Muscle layer of colon (tissue), 2 donors: Measurements from ENCODE around the gene EEF1A1.

Source experiments
- H3K27ac ChIP-seq: one replicate; pipeline ENCODE4 v1.7.0; 2013; ENCODE audit warnings: low read depth, mild to moderate bottlenecking, low read length, moderate library complexity
- H3K27me3 ChIP-seq, 2 donors: one replicate each; pipeline ENCODE4 v1.7.0; 2013; ENCODE audit warnings: low read length in 2 of 2, mild to moderate bottlenecking in 2 of 2; ENCODE audit not compliant: insufficient read depth in 2 of 2, control insufficient read depth in 1 of 2
- H3K36me3 ChIP-seq: one replicate; pipeline ENCODE4 v1.7.0; 2013; ENCODE audit warnings: mild to moderate bottlenecking, low read length; ENCODE audit not compliant: insufficient read depth
- H3K4me1 ChIP-seq: one replicate; pipeline ENCODE4 v1.7.0; 2013; ENCODE audit warnings: mild to moderate bottlenecking, low read length; ENCODE audit not compliant: insufficient read depth
- H3K4me3 ChIP-seq, 2 donors: one replicate each; pipeline ENCODE4 v1.7.0; 2013; ENCODE audit warnings: low read length in 2 of 2, low read depth in 1 of 2, mild to moderate bottlenecking in 1 of 2, moderate library complexity in 1 of 2
- H3K9ac ChIP-seq: one replicate; pipeline ENCODE4 v1.7.0; 2013; ENCODE audit warnings: low read length
- H3K9me3 ChIP-seq: one replicate; pipeline ENCODE4 v1.7.0; 2013; ENCODE audit warnings: mild to moderate bottlenecking, low read length
- donor health status: abdominal sarcoma.
- donor health status: Adenocarcinoma of cecum.

Gene EEF1A1

DNA sequence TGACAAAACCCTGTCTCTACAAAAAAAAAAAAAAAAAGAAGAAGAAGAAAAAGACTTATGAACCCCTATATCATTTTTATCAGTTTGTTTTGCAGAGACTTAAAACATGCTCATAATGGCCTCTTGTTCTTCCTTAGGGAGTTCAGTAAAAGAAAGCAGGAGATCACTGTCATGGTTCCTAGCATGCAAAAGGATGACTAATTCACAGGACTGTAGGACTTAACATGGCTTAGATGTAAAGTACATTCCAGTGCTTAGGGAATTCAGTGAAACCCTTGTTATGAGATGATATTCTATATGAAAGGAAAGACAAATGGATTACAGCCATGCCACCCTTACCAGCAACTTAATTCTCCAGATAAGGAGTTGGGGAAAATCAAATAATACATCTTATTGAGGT is 29.5 kb downstream of the EEF1A1 start:
- Histone ChIP-seq H3K36me3 (peaks cover 21% of the 10 kb centered on the region), H3K4me1 (no peaks in the 10 kb centered on the region)

GRCh38 chr6:73487473-73487872 is 33.4 kb downstream of the EEF1A1 start:
- no peak overlapping the region for H3K4me3 ChIP-seq
- peaks cover 47% of the 10 kb centered on the region for H3K36me3 ChIP-seq
- no peaks in the 10 kb centered on the region for H3K4me1 ChIP-seq
- H3K9me3 ChIP-seq: no peaks in the 10 kb centered on the region
- H3K27me3 ChIP-seq: no peaks in the 10 kb centered on the region
- H3K27ac ChIP-seq: no peak overlapping the region
- no peak overlapping the region for H3K9ac ChIP-seq

More for the DNA sequence above, 29.5 kb downstream of the EEF1A1 start:
- H3K9me3 ChIP-seq: no peaks in the 10 kb centered on the region
- H3K9ac ChIP-seq: no peak overlapping the region
- H3K27ac ChIP-seq: no peak overlapping the region
- H3K27me3 ChIP-seq: no peaks in the 10 kb centered on the region
- no peak overlapping the region for H3K4me3 ChIP-seq

DNA sequence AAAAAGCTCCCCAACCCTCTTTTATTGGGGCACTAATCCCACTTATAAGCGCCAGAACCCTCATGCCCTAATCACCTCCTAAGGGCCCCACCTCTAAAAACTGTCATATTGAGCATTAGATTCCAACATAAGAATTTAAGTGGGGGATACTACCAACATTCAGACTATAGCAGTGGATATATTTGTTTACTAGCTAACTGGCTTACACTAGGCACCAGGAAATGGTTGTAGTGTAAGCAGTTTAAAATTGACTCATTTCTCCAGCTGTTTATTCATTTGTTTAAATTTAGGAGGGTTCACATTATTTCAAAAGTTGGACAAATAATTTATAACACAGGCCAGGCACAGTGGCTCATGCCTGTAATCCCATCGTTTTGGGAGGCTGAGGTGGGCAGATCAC is 36.4 kb downstream of the EEF1A1 start:
- Histone ChIP-seq H3K36me3 (peaks cover 68% of the 10 kb centered on the region), H3K4me1 (no peaks in the 10 kb centered on the region), H3K27me3 (no peaks in the 10 kb centered on the region), H3K4me3 (no peak overlapping the region), H3K27ac (no peak overlapping the region), H3K9me3 (no peaks in the 10 kb centered on the region), H3K9ac (no peak overlapping the region)

- Histone ChIP-seq H3K9ac (no peak overlapping the region), H3K27ac (no peak overlapping the region), H3K27me3 (no peaks in the 10 kb centered on the region), H3K4me1 (no peaks in the 10 kb centered on the region), H3K36me3 (peaks cover 63% of the 10 kb centered on the region), H3K9me3 (no peaks in the 10 kb centered on the region), H3K4me3 (no peak overlapping the region)
Measured at GRCh38 chr6:73481969-73482368, 38.9 kb downstream of the EEF1A1 start.

- Histone ChIP-seq H3K27me3 (no peaks in the 10 kb centered on the region), H3K4me3 (no peak overlapping the region), H3K9ac (no peak overlapping the region), H3K4me1 (no peaks in the 10 kb centered on the region), H3K36me3 (peaks cover 60% of the 10 kb centered on the region), H3K9me3 (no peaks in the 10 kb centered on the region), H3K27ac (no peak overlapping the region)
Measured at GRCh38 chr6:73477407-73477806, 43.4 kb downstream of the EEF1A1 start.

DNA sequence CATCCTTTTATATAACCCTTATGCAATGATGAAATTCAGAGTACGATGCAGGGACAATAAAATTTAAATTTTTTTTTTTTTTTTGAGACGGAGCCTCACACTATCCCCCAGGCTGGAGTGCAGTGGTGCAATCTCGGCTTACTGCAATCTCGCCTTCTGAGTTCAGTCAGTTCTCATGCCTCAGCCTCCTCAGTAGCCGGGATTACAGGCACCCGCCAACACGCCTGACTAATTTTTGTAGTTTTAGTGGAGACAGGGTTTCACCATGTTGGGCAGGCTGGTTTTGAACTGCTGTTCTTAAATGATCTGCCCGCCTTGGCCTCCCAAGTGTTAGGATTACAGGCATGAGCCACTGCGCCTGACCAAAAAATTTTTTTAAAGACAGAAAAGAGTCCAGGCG is 44.1 kb downstream of the EEF1A1 start:
- no peak overlapping the region for H3K4me3 ChIP-seq
- no peaks in the 10 kb centered on the region for H3K9me3 ChIP-seq
- no peak overlapping the region for H3K9ac ChIP-seq
- H3K4me1 ChIP-seq: no peaks in the 10 kb centered on the region
- peaks cover 54% of the 10 kb centered on the region for H3K36me3 ChIP-seq
- no peak overlapping the region for H3K27ac ChIP-seq
- no peaks in the 10 kb centered on the region for H3K27me3 ChIP-seq

GRCh38 chr6:73471686-73472290 is 49.0 kb downstream of the EEF1A1 start:
- Histone ChIP-seq H3K9ac (no peak overlapping the region), H3K36me3 (peaks cover 44% of the 10 kb centered on the region), H3K4me3 (no peak overlapping the region), H3K4me1 (no peaks in the 10 kb centered on the region), H3K27me3 (no peaks in the 10 kb centered on the region), H3K9me3 (no peaks in the 10 kb centered on the region), H3K27ac (no peak overlapping the region)
